HCT116 (cell line): ENCODE data around the gene VSTM2L. TPM values are rescaled to one million over a fixed set of nuclear protein-coding genes. Genes with fewer than 3 reads are reported as not detected.
A peak's percentile ranks its signal among the peaks of the same experiment; 100 is the strongest.

Experiments used
- ATAC-seq: fragments of 200-7000 bp; cut with Tn5 transposase; 2 replicates; pipeline ENCODE4 v1.9.1; 2020; ENCODE audit warnings: mild to moderate bottlenecking, moderate library complexity
- BruUV-seq: library from RNA; stranded (reverse); fragments of 400-500 nt; replicated peaks from 2 replicates; lab custom pipeline; 2021; lab: Mats Ljungman, UMichigan
- CTCF ChIA-PET: fragments of 300-600 bp; sonication (Branson Sonifier 250); formaldehyde crosslinking; loops from one replicate; lab custom pipeline; 2021; ENCODE audit warnings: antibody characterized with exemption; lab: Charles Lee
- POLR2A ChIA-PET: fragments of 300-600, 350-600 bp; sonication (Branson Sonifier 250); formaldehyde crosslinking; loops from one replicate; lab custom pipeline; 2021; ENCODE audit warnings: antibody characterized with exemption; lab: Charles Lee
- RAD21 ChIA-PET, 2 experiments: fragments of 300-600 bp; sonication (Branson Sonifier 250); formaldehyde crosslinking; loops; one replicate each; lab custom pipeline; 2023; ENCODE audit warnings: low total read pairs in 2 of 2; ENCODE audit not compliant: uncharacterized antibody in 2 of 2, unreplicated experiment in 2 of 2, low non-redundant PET in 1 of 2; lab: Charles Lee
- DNase-seq: peaks from one replicate; pipeline ENCODE4 v3.0.0-alpha.2; 2010; ENCODE audit warnings: low read depth, low spot score
- H2AFZ ChIP-seq: fragments of 200-600 bp; shearing (Covaris generic), sonication (generic); 2 replicates; pipeline ENCODE4 v1.6.1; 2017; ENCODE audit warnings: low read depth, mixed run types, mixed read lengths, antibody characterized with exemption, low read length; ENCODE audit not compliant: poor library complexity, severe bottlenecking
- H3K27ac ChIP-seq: 2 replicates; pipeline ENCODE4 v1.5.1; 2012; ENCODE audit warnings: low read depth, low read length
- H3K27me3 ChIP-seq: fragments of 200-600 bp; sonication (generic); 2 replicates; pipeline ENCODE4 v1.6.1; 2016; ENCODE audit warnings: mixed run types, low read length, mixed read lengths; ENCODE audit not compliant: insufficient read depth
- H3K36me3 ChIP-seq, 2 experiments: fragments of 200-500 bp in 1 of 2; fragments of 200-600 bp in 1 of 2; sonication (Bioruptor generic) in 1 of 2; sonication (generic) in 1 of 2; 2 replicates each; pipeline versions ENCODE4 v1.5.1 to v1.6.1; 2014 to 2016; ENCODE audit warnings: low read length in 2 of 2, inconsistent platforms in 1 of 2, mixed read lengths in 1 of 2, mixed run types in 1 of 2; ENCODE audit not compliant: insufficient read depth in 2 of 2, control insufficient read depth in 1 of 2
- H3K4me1 ChIP-seq, 2 experiments: fragments of 200-600 bp in 1 of 2; sonication (generic) in 1 of 2; 2 replicates each; pipeline versions ENCODE4 v1.5.1 to v1.6.1; 2012 to 2017; ENCODE audit warnings: low read length in 2 of 2, inconsistent platforms in 1 of 2, mild to moderate bottlenecking in 1 of 2, mixed read lengths in 1 of 2, mixed run types in 1 of 2, moderate library complexity in 1 of 2; ENCODE audit not compliant: insufficient read depth in 2 of 2, control insufficient read depth in 1 of 2
- H3K4me2 ChIP-seq: fragments of 200-600 bp; sonication (generic); 2 replicates; pipeline ENCODE4 v1.6.1; 2017; ENCODE audit warnings: mixed run types, low read length, mixed read lengths
- H3K4me3 ChIP-seq, 2 experiments: fragments of 200-600 bp in 1 of 2; sonication (generic) in 1 of 2; replicated peaks in 1 of 2; 2 replicates each; pipeline ENCODE4 v1.5.1; 2011 to 2016; ENCODE audit warnings: low read length in 2 of 2, control low read depth in 1 of 2, low read depth in 1 of 2, mild to moderate bottlenecking in 1 of 2, mixed read lengths in 1 of 2, mixed run types in 1 of 2
- H3K79me2 ChIP-seq: fragments of 200-600 bp; sonication (generic); 2 replicates; pipeline ENCODE4 v1.6.1; 2017; ENCODE audit warnings: mild to moderate bottlenecking, mixed run types, low read length, moderate library complexity, mixed read lengths; ENCODE audit not compliant: insufficient read depth
- H3K9ac ChIP-seq: fragments of 200-600 bp; sonication (generic); 2 replicates; pipeline ENCODE4 v1.6.1; 2016; ENCODE audit warnings: low read length, mixed read lengths
- H3K9me2 ChIP-seq: fragments of 200-600 bp; sonication (generic), shearing (Covaris generic); 2 replicates; pipeline ENCODE4 v1.6.1; 2017; ENCODE audit warnings: mixed run types, mild to moderate bottlenecking, moderate library complexity; ENCODE audit not compliant: insufficient read depth
- H3K9me3 ChIP-seq, 2 experiments: fragments of 200-500 bp in 1 of 2; fragments of 200-600 bp in 1 of 2; sonication (Bioruptor generic) in 1 of 2; sonication (generic) in 1 of 2; 2 replicates each; pipeline ENCODE4 v1.6.1; 2014 to 2017; ENCODE audit warnings: low read length in 2 of 2, mixed read lengths in 2 of 2, inconsistent platforms in 1 of 2, low read depth in 1 of 2, mild to moderate bottlenecking in 1 of 2, mixed run types in 1 of 2, moderate library complexity in 1 of 2; ENCODE audit not compliant: control insufficient read depth in 1 of 2, insufficient read depth in 1 of 2
- H4K20me1 ChIP-seq: fragments of 200-600 bp; sonication (generic), shearing (Covaris generic); 2 replicates; pipeline ENCODE4 v1.6.1; 2017; ENCODE audit warnings: mixed run types, mild to moderate bottlenecking, moderate library complexity; ENCODE audit not compliant: insufficient read depth
- CEBPB ChIP-seq: IDR thresholded peaks from 2 replicates; pipeline ENCODE4 v1.6.1; 2012; ENCODE audit warnings: low read depth
- EZH2phosphoT487 ChIP-seq: fragments of 200-600 bp; IDR thresholded peaks from 2 replicates; pipeline ENCODE4 v1.6.1; 2018; ENCODE audit warnings: antibody characterized with exemption, borderline replicate concordance
- JUND ChIP-seq: IDR thresholded peaks from 2 replicates; pipeline ENCODE4 v1.6.1; 2012
- SP1 ChIP-seq: IDR thresholded peaks from 2 replicates; pipeline ENCODE4 v1.6.1; 2012; ENCODE audit warnings: low read depth
- YY1 ChIP-seq: IDR thresholded peaks from 2 replicates; pipeline ENCODE4 v1.6.1; 2011; ENCODE audit warnings: low read length, low read depth, moderate library complexity, mild to moderate bottlenecking; ENCODE audit not compliant: insufficient replicate concordance; ENCODE audit errors: extremely low read depth
- intact Hi-C: fragments of 100-400 bp; cut with micrococcal nuclease; formaldehyde crosslinking; loops from 2 replicates; pipeline ENCODE4 v1.10.0; 2022
- total RNA-seq: library from RNA; stranded (reverse); gene quantifications from one replicate; pipeline ENCODE4 v1.2.1, GENCODE V29; 2021; ENCODE audit not compliant: unreplicated experiment
- TF ChIP-seq, protein P1 (sequence below), 3 experiments: fragments of 200-600 bp in 1 of 3; sonication (generic) in 1 of 3; IDR thresholded peaks in 2 of 3; conservative IDR thresholded peaks in 1 of 3; 2 replicates each; pipeline ENCODE4 v1.5.1; 2012 to 2017; ENCODE audit warnings: low read depth in 2 of 3, low read length in 2 of 3, antibody characterized with exemption in 1 of 3, borderline replicate concordance in 1 of 3, control low read depth in 1 of 3, mild to moderate bottlenecking in 1 of 3, mixed read lengths in 1 of 3, mixed run types in 1 of 3, moderate library complexity in 1 of 3; ENCODE audit not compliant: insufficient read depth in 1 of 3
- TF ChIP-seq, protein P2 (sequence below): IDR thresholded peaks from 2 replicates; pipeline ENCODE4 v1.6.1; 2012; ENCODE audit warnings: low read depth

Gene VSTM2L
- total RNA-seq, 1 experiment from 2014 or later: 0.69 TPM

DNA sequence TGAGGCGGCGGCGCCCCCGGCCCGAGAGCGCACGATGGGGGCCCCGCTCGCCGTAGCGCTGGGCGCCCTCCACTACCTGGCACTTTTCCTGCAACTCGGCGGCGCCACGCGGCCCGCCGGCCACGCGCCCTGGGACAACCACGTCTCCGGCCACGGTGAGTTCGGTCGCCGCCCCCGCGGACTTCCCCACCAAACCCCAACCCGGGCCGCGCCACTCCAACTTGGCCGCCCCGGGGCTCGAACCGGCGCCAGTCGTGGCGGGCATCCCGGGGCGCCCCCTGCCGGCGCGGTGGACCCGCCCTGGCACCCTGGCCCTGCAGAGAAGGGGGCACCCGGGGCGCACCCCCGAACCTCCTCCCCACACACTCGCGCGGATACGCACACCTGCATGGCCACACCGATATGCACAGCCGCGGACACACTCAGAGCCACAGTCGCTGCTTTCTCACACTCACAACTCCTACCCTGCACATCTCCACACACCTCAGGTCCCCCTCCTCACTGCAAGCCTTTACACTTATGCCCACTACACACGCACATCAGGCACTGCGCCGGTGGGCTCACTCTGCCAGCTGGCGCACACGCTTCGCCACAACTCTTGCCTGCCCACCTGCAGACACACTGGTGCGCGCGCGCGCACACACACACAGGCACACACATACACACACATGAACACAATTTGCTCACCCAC is 535 bp downstream of the VSTM2L start:
- Histone ChIP-seq H3K27me3 (peaks cover 14% of the 10 kb centered on the region), H3K4me1 (peaks cover 0 to 2% of the 10 kb centered on the region in 2 experiments; a peak in 2 of 4 replicates), H3K27ac (no peak overlapping the region), H3K36me3 (no peaks in the 10 kb centered on the region), H3K9me3 (no peaks in the 10 kb centered on the region), H3K4me2 (no peak overlapping the region), H3K9me2 (no peaks in the 10 kb centered on the region), H3K79me2 (no peaks in the 10 kb centered on the region), H2AFZ (no peak overlapping the region), H3K9ac (no peak overlapping the region), H3K4me3 (no peak overlapping the region), H4K20me1 (no peaks in the 10 kb centered on the region)
- TF ChIP-seq, protein P1, sequence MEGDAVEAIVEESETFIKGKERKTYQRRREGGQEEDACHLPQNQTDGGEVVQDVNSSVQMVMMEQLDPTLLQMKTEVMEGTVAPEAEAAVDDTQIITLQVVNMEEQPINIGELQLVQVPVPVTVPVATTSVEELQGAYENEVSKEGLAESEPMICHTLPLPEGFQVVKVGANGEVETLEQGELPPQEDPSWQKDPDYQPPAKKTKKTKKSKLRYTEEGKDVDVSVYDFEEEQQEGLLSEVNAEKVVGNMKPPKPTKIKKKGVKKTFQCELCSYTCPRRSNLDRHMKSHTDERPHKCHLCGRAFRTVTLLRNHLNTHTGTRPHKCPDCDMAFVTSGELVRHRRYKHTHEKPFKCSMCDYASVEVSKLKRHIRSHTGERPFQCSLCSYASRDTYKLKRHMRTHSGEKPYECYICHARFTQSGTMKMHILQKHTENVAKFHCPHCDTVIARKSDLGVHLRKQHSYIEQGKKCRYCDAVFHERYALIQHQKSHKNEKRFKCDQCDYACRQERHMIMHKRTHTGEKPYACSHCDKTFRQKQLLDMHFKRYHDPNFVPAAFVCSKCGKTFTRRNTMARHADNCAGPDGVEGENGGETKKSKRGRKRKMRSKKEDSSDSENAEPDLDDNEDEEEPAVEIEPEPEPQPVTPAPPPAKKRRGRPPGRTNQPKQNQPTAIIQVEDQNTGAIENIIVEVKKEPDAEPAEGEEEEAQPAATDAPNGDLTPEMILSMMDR (IDR thresholded peaks at IDR 0.05 in 2 of 3, conservative IDR thresholded peaks at IDR 0.05 in 1 of 3; ENCODE audit: borderline replicate concordance in 1 of 3, insufficient read depth in 1 of 3, low read depth in 2 of 3, low read length in 2 of 3): peak in 2 of 3 experiments; percentile 32 to 41; a peak in 4 of 6 replicates
- TF ChIP-seq YY1: no peak
- POLR2A ChIA-PET: no interaction called here
- CTCF ChIA-PET: no interaction called here
- RAD21 ChIA-PET: no interaction called here
- intact Hi-C loops: no loop called here
- BruUV-seq: no TSS peak
- peak; percentile 24; the same call in 1 of the 2 replicates for ATAC-seq
- DNase-seq: no peak

DNA sequence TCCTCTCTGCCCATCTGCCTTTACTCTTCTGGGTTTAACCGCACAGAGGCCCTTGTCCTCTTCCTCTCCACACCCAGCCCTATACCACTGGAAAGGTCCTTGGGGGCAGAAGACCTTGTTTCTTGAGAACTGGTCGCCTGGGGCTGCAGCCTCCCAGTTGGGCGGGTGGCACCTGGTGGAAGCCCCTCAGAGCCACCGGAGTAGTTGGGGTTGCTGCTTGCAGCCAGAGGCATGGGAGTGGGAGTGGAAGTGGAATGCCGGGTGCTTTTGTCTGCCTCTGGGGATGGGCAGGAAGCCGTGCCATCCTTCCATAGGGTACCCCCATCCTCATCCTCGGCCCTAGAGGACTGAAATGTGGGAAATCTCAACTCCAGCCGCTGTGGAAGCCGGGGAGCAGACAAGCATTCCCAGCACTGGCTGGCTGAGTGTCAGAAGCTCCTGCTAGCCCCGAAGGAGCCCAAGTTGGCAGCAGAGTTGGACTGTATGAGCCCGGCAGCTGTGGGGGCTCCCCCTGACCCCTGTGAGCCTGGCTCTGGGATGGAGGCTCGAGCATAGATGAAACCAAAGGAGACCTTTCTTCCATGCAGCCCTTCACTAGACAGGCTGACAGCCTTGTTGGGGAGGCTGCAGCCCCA is 1.2 kb downstream of the VSTM2L start:
- Histone ChIP-seq H3K4me2 (no peak overlapping the region), H3K79me2 (no peaks in the 10 kb centered on the region), H3K27me3 (peaks cover 14% of the 10 kb centered on the region), H3K27ac (no peak overlapping the region), H3K4me3 (no peak overlapping the region), H3K9me2 (no peaks in the 10 kb centered on the region), H3K36me3 (no peaks in the 10 kb centered on the region), H3K9ac (no peak overlapping the region), H2AFZ (no peak overlapping the region), H3K9me3 (no peaks in the 10 kb centered on the region), H4K20me1 (no peaks in the 10 kb centered on the region), H3K4me1 (peaks cover 0 to 2% of the 10 kb centered on the region in 2 experiments; a peak in 2 of 4 replicates)
- intact Hi-C loops: no loop called here
- DNase-seq (no peak), ATAC-seq (no peak)
- CTCF ChIA-PET: no interaction called here
- no TSS peak for BruUV-seq
- RAD21 ChIA-PET: no interaction called here
- POLR2A ChIA-PET: no interaction called here
- TF ChIP-seq CEBPB (no peak), JUND (no peak), YY1 (no peak), EZH2phosphoT487 (no peak), SP1 (no peak)
- TF ChIP-seq, protein P2, sequence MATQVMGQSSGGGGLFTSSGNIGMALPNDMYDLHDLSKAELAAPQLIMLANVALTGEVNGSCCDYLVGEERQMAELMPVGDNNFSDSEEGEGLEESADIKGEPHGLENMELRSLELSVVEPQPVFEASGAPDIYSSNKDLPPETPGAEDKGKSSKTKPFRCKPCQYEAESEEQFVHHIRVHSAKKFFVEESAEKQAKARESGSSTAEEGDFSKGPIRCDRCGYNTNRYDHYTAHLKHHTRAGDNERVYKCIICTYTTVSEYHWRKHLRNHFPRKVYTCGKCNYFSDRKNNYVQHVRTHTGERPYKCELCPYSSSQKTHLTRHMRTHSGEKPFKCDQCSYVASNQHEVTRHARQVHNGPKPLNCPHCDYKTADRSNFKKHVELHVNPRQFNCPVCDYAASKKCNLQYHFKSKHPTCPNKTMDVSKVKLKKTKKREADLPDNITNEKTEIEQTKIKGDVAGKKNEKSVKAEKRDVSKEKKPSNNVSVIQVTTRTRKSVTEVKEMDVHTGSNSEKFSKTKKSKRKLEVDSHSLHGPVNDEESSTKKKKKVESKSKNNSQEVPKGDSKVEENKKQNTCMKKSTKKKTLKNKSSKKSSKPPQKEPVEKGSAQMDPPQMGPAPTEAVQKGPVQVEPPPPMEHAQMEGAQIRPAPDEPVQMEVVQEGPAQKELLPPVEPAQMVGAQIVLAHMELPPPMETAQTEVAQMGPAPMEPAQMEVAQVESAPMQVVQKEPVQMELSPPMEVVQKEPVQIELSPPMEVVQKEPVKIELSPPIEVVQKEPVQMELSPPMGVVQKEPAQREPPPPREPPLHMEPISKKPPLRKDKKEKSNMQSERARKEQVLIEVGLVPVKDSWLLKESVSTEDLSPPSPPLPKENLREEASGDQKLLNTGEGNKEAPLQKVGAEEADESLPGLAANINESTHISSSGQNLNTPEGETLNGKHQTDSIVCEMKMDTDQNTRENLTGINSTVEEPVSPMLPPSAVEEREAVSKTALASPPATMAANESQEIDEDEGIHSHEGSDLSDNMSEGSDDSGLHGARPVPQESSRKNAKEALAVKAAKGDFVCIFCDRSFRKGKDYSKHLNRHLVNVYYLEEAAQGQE: no peak
- TF ChIP-seq, protein P1 (IDR thresholded peaks at IDR 0.05 in 2 of 3, conservative IDR thresholded peaks at IDR 0.05 in 1 of 3; ENCODE audit: borderline replicate concordance in 1 of 3, insufficient read depth in 1 of 3, low read depth in 2 of 3, low read length in 2 of 3): no peak
